GM12892 (cell line): Measurements from ENCODE around the gene C19orf12.
"Not testable (repeated sequence)": the region's sequence is repeated elsewhere in the genome, so short reads cannot be mapped to it uniquely, and the experiment has no call there.

Experiments
- DNase-seq: peaks from one replicate; pipeline ENCODE4 v3.0.0; 2011; ENCODE audit not compliant: insufficient read length
- FAIRE-seq: peaks from 2 replicates; lab custom pipeline; 2011; peaks lifted over from hg19 to GRCh38; lab: Jason Lieb, UNC
- POLR2A ChIP-seq: IDR thresholded peaks from 2 replicates; pipeline ENCODE4 v1.6.1; 2011; ENCODE audit warnings: low read depth, low read length, control low read depth
- POLR2AphosphoS5 ChIP-seq: IDR thresholded peaks from 2 replicates; pipeline ENCODE4 v1.6.1; 2011; ENCODE audit warnings: low read depth, low read length, control low read depth
- TAF1 ChIP-seq: IDR thresholded peaks from 2 replicates; pipeline ENCODE4 v1.6.1; 2011; ENCODE audit warnings: low read depth, mild to moderate bottlenecking, control low read depth, low read length, borderline replicate concordance

C19orf12 gene

GRCh38 chr19:29724102-29724641 is 9.1 kb upstream of the C19orf12 start:
- DNase-seq (no peak), FAIRE-seq (no peak)
- TF ChIP-seq POLR2AphosphoS5, result no peak
- TF ChIP-seq TAF1, result no peak
- TF ChIP-seq POLR2A, result no peak

GRCh38 chr19:29717051-29717450 is 2.0 kb upstream of the C19orf12 start:
- no peak for DNase-seq
- FAIRE-seq, result no peak
- no peak for TF ChIP-seq TAF1
- no peak for TF ChIP-seq POLR2AphosphoS5
- no peak for TF ChIP-seq POLR2A

GRCh38 chr19:29715701-29716581 is 880 bp upstream of the C19orf12 start:
- TF ChIP-seq TAF1 (no peak), POLR2A (no peak), POLR2AphosphoS5 (no peak)
- DNase-seq (no peak), FAIRE-seq (peak; percentile 27)

GRCh38 chr19:29714371-29714952 is 599 bp downstream of the C19orf12 start:
- DNase-seq (no peak), FAIRE-seq (no peak)
- TF ChIP-seq POLR2A, result no peak
- TF ChIP-seq POLR2AphosphoS5, result no peak
- TF ChIP-seq TAF1, result no peak

- no peak for DNase-seq
- no peak for TF ChIP-seq POLR2AphosphoS5
- no peak for TF ChIP-seq TAF1
- TF ChIP-seq POLR2A, result no peak
- no peak for FAIRE-seq
Observed at GRCh38 chr19:29712744-29713516, 2.1 kb downstream of the C19orf12 start.

- no peak for FAIRE-seq
- TF ChIP-seq POLR2AphosphoS5 (no peak), POLR2A (no peak), TAF1 (no peak)
Observed at GRCh38 chr19:29711584-29712132, 3.4 kb downstream of the C19orf12 start.

GRCh38 chr19:29709440-29709798 is 5.6 kb downstream of the C19orf12 start:
- FAIRE-seq, DNase-seq: not testable (repeated sequence)

More at GRCh38 chr19:29711584-29712132, 3.4 kb downstream of the C19orf12 start:
- DNase-seq, result no peak

- TF ChIP-seq POLR2AphosphoS5 (no peak), POLR2A (no peak), TAF1 (no peak)
- no peak for FAIRE-seq
- no peak for DNase-seq
Observed at GRCh38 chr19:29708554-29709439, 6.3 kb downstream of the C19orf12 start.

GRCh38 chr19:29706635-29707034 is 8.4 kb downstream of the C19orf12 start:
- FAIRE-seq (no peak), DNase-seq (no peak)
- TF ChIP-seq POLR2A (no peak), TAF1 (no peak), POLR2AphosphoS5 (no peak)

GRCh38 chr19:29705706-29706105 is 9.4 kb downstream of the C19orf12 start:
- FAIRE-seq, result no peak
- DNase-seq, result no peak
- TF ChIP-seq POLR2A (no peak), TAF1 (no peak), POLR2AphosphoS5 (no peak)
